ENCODE data around the gene NKIRAS2.
"Not testable (repeated sequence)": the region's sequence is repeated elsewhere in the genome, so short reads cannot be mapped to it uniquely, and the experiment has no call there.

Gene NKIRAS2

GRCh38 chr17:41986634-41987033 is 33.3 kb upstream of the NKIRAS2 start:
- Mint-ChIP-seq H3K4me1 (ENCODE audit: low read depth) (no peaks in the 10 kb centered on the region), H3K27me3 (no peaks in the 10 kb centered on the region), H3K4me3 (no peak overlapping the region), H3K36me3 (peaks cover 2% of the 10 kb centered on the region), H3K27ac (no peak overlapping the region), H3K9me3 (ENCODE audit: low read depth) (no peaks in the 10 kb centered on the region)

GRCh38 chr17:41987642-41988041 is 32.2 kb upstream of the NKIRAS2 start:
- no peaks in the 10 kb centered on the region for H3K9me3 Mint-ChIP-seq (ENCODE audit: low read depth)
- no peaks in the 10 kb centered on the region for H3K4me1 Mint-ChIP-seq (ENCODE audit: low read depth)
- peak overlapping the region; percentile 80 for H3K27ac Mint-ChIP-seq
- no peaks in the 10 kb centered on the region for H3K36me3 Mint-ChIP-seq
- no peaks in the 10 kb centered on the region for H3K27me3 Mint-ChIP-seq
- no peak overlapping the region for H3K4me3 Mint-ChIP-seq

GRCh38 chr17:41988418-41988817 is 31.5 kb upstream of the NKIRAS2 start:
- Mint-ChIP-seq H3K4me3 (no peak overlapping the region), H3K9me3 (ENCODE audit: low read depth) (no peaks in the 10 kb centered on the region), H3K4me1 (ENCODE audit: low read depth) (no peaks in the 10 kb centered on the region), H3K27me3 (no peaks in the 10 kb centered on the region), H3K27ac (peak overlapping the region; percentile 29), H3K36me3 (no peaks in the 10 kb centered on the region)

- Mint-ChIP-seq H3K4me1 (ENCODE audit: low read depth) (no peaks in the 10 kb centered on the region), H3K27me3 (no peaks in the 10 kb centered on the region), H3K27ac (no peak overlapping the region), H3K4me3 (no peak overlapping the region), H3K9me3 (ENCODE audit: low read depth) (no peaks in the 10 kb centered on the region), H3K36me3 (peaks cover 3% of the 10 kb centered on the region)
These were observed 30.0 kb upstream of the NKIRAS2 start for GRCh38 chr17:41989702-41990419.

- H3K36me3 Mint-ChIP-seq, result peaks cover 3% of the 10 kb centered on the region
These were observed 27.3 kb upstream of the NKIRAS2 start for GRCh38 chr17:41992576-41992975.

GRCh38 chr17:41996855-41997164 is 23.1 kb upstream of the NKIRAS2 start:
- Mint-ChIP-seq H3K27ac (peak overlapping the region; percentile 28), H3K9me3 (ENCODE audit: low read depth) (no peaks in the 10 kb centered on the region), H3K4me1 (ENCODE audit: low read depth) (peaks cover 7% of the 10 kb centered on the region), H3K36me3 (peaks cover 3% of the 10 kb centered on the region), H3K4me3 (no peak overlapping the region), H3K27me3 (no peaks in the 10 kb centered on the region)

More at GRCh38 chr17:41992576-41992975, 27.3 kb upstream of the NKIRAS2 start:
- H3K4me3 Mint-ChIP-seq, result no peak overlapping the region
- no peaks in the 10 kb centered on the region for H3K9me3 Mint-ChIP-seq (ENCODE audit: low read depth)
- H3K27ac Mint-ChIP-seq, result no peak overlapping the region
- H3K27me3 Mint-ChIP-seq, result no peaks in the 10 kb centered on the region
- H3K4me1 Mint-ChIP-seq (ENCODE audit: low read depth), result peaks cover 6% of the 10 kb centered on the region

- Mint-ChIP-seq H3K4me3 (no peak overlapping the region), H3K27ac (no peak overlapping the region), H3K27me3 (no peaks in the 10 kb centered on the region), H3K36me3 (peaks cover 3% of the 10 kb centered on the region), H3K9me3 (ENCODE audit: low read depth) (no peaks in the 10 kb centered on the region), H3K4me1 (ENCODE audit: low read depth) (peaks cover 9% of the 10 kb centered on the region)
These were observed 21.4 kb upstream of the NKIRAS2 start for GRCh38 chr17:41998497-41998896.

- H3K9me3 Mint-ChIP-seq (ENCODE audit: low read depth), result no peaks in the 10 kb centered on the region
- no peak overlapping the region for H3K4me3 Mint-ChIP-seq
- H3K36me3 Mint-ChIP-seq, result no peaks in the 10 kb centered on the region
- H3K4me1 Mint-ChIP-seq (ENCODE audit: low read depth), result peaks cover 24% of the 10 kb centered on the region
- no peaks in the 10 kb centered on the region for H3K27me3 Mint-ChIP-seq
- no peak overlapping the region for H3K27ac Mint-ChIP-seq
These were observed 19.3 kb upstream of the NKIRAS2 start for GRCh38 chr17:42000413-42001133.

- peaks cover 20% of the 10 kb centered on the region for H3K4me1 Mint-ChIP-seq (ENCODE audit: low read depth)
- H3K27me3 Mint-ChIP-seq, result no peaks in the 10 kb centered on the region
- no peak overlapping the region for H3K27ac Mint-ChIP-seq
- no peaks in the 10 kb centered on the region for H3K9me3 Mint-ChIP-seq (ENCODE audit: low read depth)
- H3K4me3 Mint-ChIP-seq, result no peak overlapping the region
- no peaks in the 10 kb centered on the region for H3K36me3 Mint-ChIP-seq
These were observed 18.2 kb upstream of the NKIRAS2 start for GRCh38 chr17:42001729-42002128.

GRCh38 chr17:42002175-42002791 is 17.6 kb upstream of the NKIRAS2 start:
- Mint-ChIP-seq H3K4me1 (ENCODE audit: low read depth) (peaks cover 20% of the 10 kb centered on the region), H3K36me3 (no peaks in the 10 kb centered on the region), H3K27ac (no peak overlapping the region), H3K4me3 (no peak overlapping the region), H3K9me3 (ENCODE audit: low read depth) (no peaks in the 10 kb centered on the region), H3K27me3 (no peaks in the 10 kb centered on the region)

GRCh38 chr17:42002792-42003301 is 17.0 kb upstream of the NKIRAS2 start:
- Mint-ChIP-seq H3K4me3 (no peak overlapping the region), H3K4me1 (ENCODE audit: low read depth) (peaks cover 21% of the 10 kb centered on the region), H3K36me3 (no peaks in the 10 kb centered on the region), H3K27ac (peak overlapping the region; percentile 25), H3K27me3 (no peaks in the 10 kb centered on the region), H3K9me3 (ENCODE audit: low read depth) (no peaks in the 10 kb centered on the region)

GRCh38 chr17:42005166-42005565 is 14.7 kb upstream of the NKIRAS2 start:
- peak overlapping the region; percentile 19 for H3K27ac Mint-ChIP-seq
- peaks cover 2% of the 10 kb centered on the region for H3K36me3 Mint-ChIP-seq

GRCh38 chr17:42009170-42009569 is 10.7 kb upstream of the NKIRAS2 start:
- peaks cover 2% of the 10 kb centered on the region for H3K36me3 Mint-ChIP-seq
- no peaks in the 10 kb centered on the region for H3K9me3 Mint-ChIP-seq (ENCODE audit: low read depth)
- peak overlapping the region; percentile 28 for H3K27ac Mint-ChIP-seq
- H3K4me1 Mint-ChIP-seq (ENCODE audit: low read depth), result peaks cover 58% of the 10 kb centered on the region
- no peak overlapping the region for H3K4me3 Mint-ChIP-seq
- no peaks in the 10 kb centered on the region for H3K27me3 Mint-ChIP-seq

More at GRCh38 chr17:42005166-42005565, 14.7 kb upstream of the NKIRAS2 start:
- Mint-ChIP-seq H3K4me1 (ENCODE audit: low read depth) (peaks cover 33% of the 10 kb centered on the region), H3K4me3 (no peak overlapping the region), H3K9me3 (ENCODE audit: low read depth) (no peaks in the 10 kb centered on the region), H3K27me3 (no peaks in the 10 kb centered on the region)

GRCh38 chr17:42010266-42010680 is 9.6 kb upstream of the NKIRAS2 start:
- H3K4me3 Mint-ChIP-seq; H3K27ac Mint-ChIP-seq; H3K9me3 Mint-ChIP-seq (ENCODE audit: low read depth); H3K36me3 Mint-ChIP-seq; H3K27me3 Mint-ChIP-seq: not testable (repeated sequence)
- peaks cover 52% of the 10 kb centered on the region for H3K4me1 Mint-ChIP-seq (ENCODE audit: low read depth)

GRCh38 chr17:42010898-42011516 is 8.9 kb upstream of the NKIRAS2 start:
- H3K27me3 Mint-ChIP-seq, result no peaks in the 10 kb centered on the region
- H3K4me1 Mint-ChIP-seq (ENCODE audit: low read depth), result peaks cover 56% of the 10 kb centered on the region
- H3K9me3 Mint-ChIP-seq (ENCODE audit: low read depth), result no peaks in the 10 kb centered on the region
- no peak overlapping the region for H3K4me3 Mint-ChIP-seq
- peak overlapping the region; percentile 38 for H3K27ac Mint-ChIP-seq
- H3K36me3 Mint-ChIP-seq, result peaks cover 2% of the 10 kb centered on the region

Data from activated naive CD8-positive, alpha-beta T cell (primary cell).